ENCODE data around the gene PRKRA. TPM values are rescaled to one million over a fixed set of nuclear protein-coding genes. Genes with fewer than 3 reads are reported as not detected.
"Not testable (repeated sequence)": the region's sequence is repeated elsewhere in the genome, so short reads cannot be mapped to it uniquely, and the experiment has no call there.

Gene PRKRA
- total RNA-seq, 1 donor from 2014 or later = 67.8 TPM

GRCh38 chr2:178420463-178420999 lies 30.4 kb downstream of the PRKRA start:
- Mint-ChIP-seq H3K27me3 (ENCODE audit: low read depth) (no peaks in the 10 kb centered on the region), H3K36me3 (ENCODE audit: low read depth) (peaks cover 51% of the 10 kb centered on the region), H3K4me1 (ENCODE audit: low read depth) (peaks cover 36% of the 10 kb centered on the region), H3K4me3 (ENCODE audit: low read depth) (no peak overlapping the region), H3K27ac (no peak overlapping the region), H3K9me3 (peaks cover 14% of the 10 kb centered on the region)
- intact Hi-C loops (cut with micrococcal nuclease) = no loop called here
- DNase-seq (ENCODE audit: low spot score) = no peak

GRCh38 chr2:178419123-178419522 lies 31.9 kb downstream of the PRKRA start:
- Mint-ChIP-seq H3K9me3 (no peaks in the 10 kb centered on the region), H3K27ac (no peak overlapping the region), H3K4me3 (ENCODE audit: low read depth) (no peak overlapping the region), H3K36me3 (ENCODE audit: low read depth) (peaks cover 37% of the 10 kb centered on the region), H3K27me3 (ENCODE audit: low read depth) (no peaks in the 10 kb centered on the region), H3K4me1 (ENCODE audit: low read depth) (peaks cover 38% of the 10 kb centered on the region)
- intact Hi-C loops (cut with micrococcal nuclease) = loop anchor here (10.0 kb wide), 1 partner anchor 224 kb away; the partner anchor contains the start of gene OSBPL6
- no peak for DNase-seq (ENCODE audit: low spot score)

- Mint-ChIP-seq H3K4me1 (ENCODE audit: low read depth) (peaks cover 40% of the 10 kb centered on the region), H3K27ac (no peak overlapping the region), H3K9me3 (no peaks in the 10 kb centered on the region), H3K4me3 (ENCODE audit: low read depth) (no peak overlapping the region), H3K27me3 (ENCODE audit: low read depth) (no peaks in the 10 kb centered on the region), H3K36me3 (ENCODE audit: low read depth) (peaks cover 30% of the 10 kb centered on the region)
- DNase-seq (ENCODE audit: low spot score) = no peak
- intact Hi-C loops (cut with micrococcal nuclease) = loop anchor here (10.0 kb wide), 1 partner anchor 224 kb away; the partner anchor contains the start of gene OSBPL6
Observed at GRCh38 chr2:178418426-178418825, 32.5 kb downstream of the PRKRA start.

GRCh38 chr2:178417916-178418315 lies 33.1 kb downstream of the PRKRA start:
- intact Hi-C loops (cut with micrococcal nuclease) = loop anchor here (10.0 kb wide), 1 partner anchor 223 kb away; the partner anchor contains the start of gene OSBPL6
- no peak overlapping the region for H3K4me3 Mint-ChIP-seq (ENCODE audit: low read depth)
- peaks cover 42% of the 10 kb centered on the region for H3K4me1 Mint-ChIP-seq (ENCODE audit: low read depth)
- no peak for DNase-seq (ENCODE audit: low spot score)
- H3K27me3 Mint-ChIP-seq (ENCODE audit: low read depth) = no peaks in the 10 kb centered on the region
- H3K9me3 Mint-ChIP-seq = no peaks in the 10 kb centered on the region
- H3K36me3 Mint-ChIP-seq (ENCODE audit: low read depth) = peaks cover 27% of the 10 kb centered on the region
- no peak overlapping the region for H3K27ac Mint-ChIP-seq

- Mint-ChIP-seq H3K4me3 (ENCODE audit: low read depth) (no peak overlapping the region), H3K36me3 (ENCODE audit: low read depth) (peaks cover 16% of the 10 kb centered on the region), H3K27ac (no peak overlapping the region), H3K9me3 (no peaks in the 10 kb centered on the region), H3K27me3 (ENCODE audit: low read depth) (no peaks in the 10 kb centered on the region), H3K4me1 (ENCODE audit: low read depth) (peaks cover 47% of the 10 kb centered on the region)
- no peak for DNase-seq (ENCODE audit: low spot score)
- intact Hi-C loops (cut with micrococcal nuclease) = loop anchor here (10.0 kb wide), 1 partner anchor 221 kb away; the partner anchor contains the start of gene OSBPL6
Observed at GRCh38 chr2:178415979-178416378, 35.0 kb downstream of the PRKRA start.

- H3K27me3 Mint-ChIP-seq (ENCODE audit: low read depth) = no peaks in the 10 kb centered on the region
- H3K4me3 Mint-ChIP-seq (ENCODE audit: low read depth) = peak overlapping the region; percentile 94
- H3K27ac Mint-ChIP-seq = peak overlapping the region; percentile 98
- H3K9me3 Mint-ChIP-seq = no peaks in the 10 kb centered on the region
- peaks cover 10% of the 10 kb centered on the region for H3K36me3 Mint-ChIP-seq (ENCODE audit: low read depth)
- intact Hi-C loops (cut with micrococcal nuclease) = loop anchor here (1.0 to 10.0 kb wide), 8 partner anchors 17 to 302 kb away; partner anchors contain the start of genes FKBP7, OSBPL6, PJVK and PRKRA
- peak; percentile 80 for DNase-seq (ENCODE audit: low spot score)
- peaks cover 50% of the 10 kb centered on the region for H3K4me1 Mint-ChIP-seq (ENCODE audit: low read depth)
Observed at GRCh38 chr2:178414266-178415247, 36.4 kb downstream of the PRKRA start.

- H3K27me3 Mint-ChIP-seq (ENCODE audit: low read depth) = no peaks in the 10 kb centered on the region
- H3K9me3 Mint-ChIP-seq = no peaks in the 10 kb centered on the region
- H3K36me3 Mint-ChIP-seq (ENCODE audit: low read depth) = peaks cover 8% of the 10 kb centered on the region
- H3K4me1 Mint-ChIP-seq (ENCODE audit: low read depth) = peaks cover 48% of the 10 kb centered on the region
- intact Hi-C loops (cut with micrococcal nuclease) = loop anchor here (1.0 to 10.0 kb wide), 9 partner anchors 9 to 301 kb away; partner anchors contain the start of genes FKBP7, OSBPL6, PJVK and PRKRA
- peak overlapping the region; percentile 98 for H3K27ac Mint-ChIP-seq
- DNase-seq (ENCODE audit: low spot score) = peak; percentile 75
- peak overlapping the region; percentile 94 for H3K4me3 Mint-ChIP-seq (ENCODE audit: low read depth)
Observed at GRCh38 chr2:178413472-178414265, 37.3 kb downstream of the PRKRA start.

- DNase-seq (ENCODE audit: low spot score); H3K9me3 Mint-ChIP-seq; H3K27me3 Mint-ChIP-seq (ENCODE audit: low read depth); H3K36me3 Mint-ChIP-seq (ENCODE audit: low read depth): not testable (repeated sequence)
- peak overlapping the region; percentile 98 for H3K27ac Mint-ChIP-seq
- peaks cover 43% of the 10 kb centered on the region for H3K4me1 Mint-ChIP-seq (ENCODE audit: low read depth)
- H3K4me3 Mint-ChIP-seq (ENCODE audit: low read depth) = peak overlapping the region; percentile 94
- intact Hi-C loops (cut with micrococcal nuclease) = loop anchor here (5.0 to 10.0 kb wide), 2 partner anchors 110 to 218 kb away; partner anchors contain the start of gene OSBPL6
Observed at GRCh38 chr2:178412453-178412852, 38.5 kb downstream of the PRKRA start.

- Mint-ChIP-seq H3K36me3 (ENCODE audit: low read depth) (peaks cover 7% of the 10 kb centered on the region), H3K27me3 (ENCODE audit: low read depth) (no peaks in the 10 kb centered on the region), H3K4me3 (ENCODE audit: low read depth) (no peak overlapping the region), H3K4me1 (ENCODE audit: low read depth) (peaks cover 43% of the 10 kb centered on the region), H3K9me3 (no peaks in the 10 kb centered on the region), H3K27ac (no peak overlapping the region)
- no peak for DNase-seq (ENCODE audit: low spot score)
- intact Hi-C loops (cut with micrococcal nuclease) = loop anchor here (5.0 to 10.0 kb wide), 2 partner anchors 110 to 217 kb away; partner anchors contain the start of gene OSBPL6
Observed at GRCh38 chr2:178412047-178412446, 38.9 kb downstream of the PRKRA start.

GRCh38 chr2:178409261-178409660 lies 41.7 kb downstream of the PRKRA start:
- H3K4me1 Mint-ChIP-seq (ENCODE audit: low read depth) = peaks cover 38% of the 10 kb centered on the region
- no peaks in the 10 kb centered on the region for H3K9me3 Mint-ChIP-seq
- peaks cover 4% of the 10 kb centered on the region for H3K36me3 Mint-ChIP-seq (ENCODE audit: low read depth)
- no peak overlapping the region for H3K27ac Mint-ChIP-seq
- H3K27me3 Mint-ChIP-seq (ENCODE audit: low read depth) = no peaks in the 10 kb centered on the region
- intact Hi-C loops (cut with micrococcal nuclease) = no loop called here
- DNase-seq (ENCODE audit: low spot score) = no peak
- no peak overlapping the region for H3K4me3 Mint-ChIP-seq (ENCODE audit: low read depth)

GRCh38 chr2:178404368-178404767 lies 46.6 kb downstream of the PRKRA start:
- Mint-ChIP-seq H3K27me3 (ENCODE audit: low read depth) (peaks cover 5% of the 10 kb centered on the region), H3K36me3 (ENCODE audit: low read depth) (peaks cover 4% of the 10 kb centered on the region), H3K27ac (peak overlapping the region; percentile 93), H3K4me3 (ENCODE audit: low read depth) (peak overlapping the region; percentile 60), H3K4me1 (ENCODE audit: low read depth) (peaks cover 36% of the 10 kb centered on the region), H3K9me3 (no peaks in the 10 kb centered on the region)
- intact Hi-C loops (cut with micrococcal nuclease) = loop anchor here (1.0 kb wide), 1 partner anchor 9 kb away; no protein-coding TSS in a partner anchor
- peak; percentile 50 for DNase-seq (ENCODE audit: low spot score)

Data from activated T-helper 2 cell treated with anti-CD3 and anti-CD28 coated beads, Interferon-gamma antibody, Interleukin-2, Interleukin-4, amounts not matched to agents 10 μg/mL and 5 μg/mL and 100 μg/mL, durations not matched to agents 14 hours and 24 hours and 36 hours (primary cell).